ENCODE data around the gene JARID2. TPM values are rescaled to one million over a fixed set of nuclear protein-coding genes. Genes with fewer than 3 reads are reported as not detected.

Gene JARID2
- total RNA-seq, 2 experiments from 2014 or later: 27.5 to 27.6 TPM

- Mint-ChIP-seq H3K36me3 (ENCODE audit: low read depth) (peaks cover 7% of the 10 kb centered on the region), H3K27me3 (no peaks in the 10 kb centered on the region), H3K27ac (peak overlapping the region; percentile 50), H3K4me3 (peak overlapping the region; percentile 30), H3K4me1 (peaks cover 92% of the 10 kb centered on the region), H3K9me3 (no peaks in the 10 kb centered on the region)
- CTCF ChIA-PET: interaction anchor here (0.6 to 2.8 kb wide), 6 partner anchors 9 to 38 kb away, joined by 3 to 10 read pairs (median 4); no protein-coding TSS in a partner anchor
- no peak for DNase-seq
- POLR2A ChIA-PET: interaction anchor here (0.7 kb wide), 1 partner anchor 20 kb away, joined by 3 read pairs; no protein-coding TSS in a partner anchor
Observed at GRCh38 chr6:15402406-15403045, 156.7 kb downstream of the JARID2 start.

GRCh38 chr6:15403094-15403755 lies 157.4 kb downstream of the JARID2 start:
- DNase-seq: no peak
- H3K27me3 Mint-ChIP-seq: no peaks in the 10 kb centered on the region
- H3K36me3 Mint-ChIP-seq (ENCODE audit: low read depth): peaks cover 11% of the 10 kb centered on the region
- peak overlapping the region; percentile 51 for H3K27ac Mint-ChIP-seq
- ChIA-PET POLR2A (interaction anchor here (0.7 kb wide), 2 partner anchors 19 to 73 kb away, joined by 3 read pairs; no protein-coding TSS in a partner anchor), CTCF (interaction anchor here (1.1 to 2.8 kb wide), 5 partner anchors 8 to 148 kb away, joined by 3 to 10 read pairs (median 3); no protein-coding TSS in a partner anchor)
- H3K9me3 Mint-ChIP-seq: no peaks in the 10 kb centered on the region
- H3K4me1 Mint-ChIP-seq: peaks cover 94% of the 10 kb centered on the region
- peak overlapping the region; percentile 9 for H3K4me3 Mint-ChIP-seq

GRCh38 chr6:15404685-15404980 lies 158.8 kb downstream of the JARID2 start:
- Mint-ChIP-seq H3K9me3 (no peaks in the 10 kb centered on the region), H3K27me3 (no peaks in the 10 kb centered on the region), H3K27ac (peak overlapping the region; percentile 51), H3K4me3 (no peak overlapping the region), H3K36me3 (ENCODE audit: low read depth) (peaks cover 15% of the 10 kb centered on the region), H3K4me1 (peaks cover 92% of the 10 kb centered on the region)
- DNase-seq: no peak
- CTCF ChIA-PET: interaction anchor here (0.6 to 1.7 kb wide), 5 partner anchors 8 to 1327 kb away, joined by 3 to 5 read pairs (median 3); no protein-coding TSS in a partner anchor
- POLR2A ChIA-PET: interaction anchor here (0.5 to 0.6 kb wide), 2 partner anchors 100 to 678 kb away, joined by 3 to 4 read pairs; no protein-coding TSS in a partner anchor

- DNase-seq: no peak
- CTCF ChIA-PET: interaction anchor here (0.8 to 1.7 kb wide), 3 partner anchors 9 to 150 kb away, joined by 3 to 5 read pairs (median 3); no protein-coding TSS in a partner anchor
- H3K27me3 Mint-ChIP-seq: no peaks in the 10 kb centered on the region
- POLR2A ChIA-PET: interaction anchor here (0.6 kb wide), 1 partner anchor 679 kb away, joined by 4 read pairs; no protein-coding TSS in a partner anchor
- H3K4me3 Mint-ChIP-seq: no peak overlapping the region
- no peaks in the 10 kb centered on the region for H3K9me3 Mint-ChIP-seq
- H3K27ac Mint-ChIP-seq: peak overlapping the region; percentile 51
- peaks cover 92% of the 10 kb centered on the region for H3K4me1 Mint-ChIP-seq
- H3K36me3 Mint-ChIP-seq (ENCODE audit: low read depth): peaks cover 16% of the 10 kb centered on the region
Observed at GRCh38 chr6:15405129-15406068, 159.5 kb downstream of the JARID2 start.

- ChIA-PET CTCF (no interaction called here), POLR2A (no interaction called here)
- peaks cover 26% of the 10 kb centered on the region for H3K36me3 Mint-ChIP-seq (ENCODE audit: low read depth)
- H3K27ac Mint-ChIP-seq: no peak overlapping the region
- H3K27me3 Mint-ChIP-seq: no peaks in the 10 kb centered on the region
- peaks cover 93% of the 10 kb centered on the region for H3K4me1 Mint-ChIP-seq
- no peak for DNase-seq
- H3K4me3 Mint-ChIP-seq: no peak overlapping the region
- H3K9me3 Mint-ChIP-seq: no peaks in the 10 kb centered on the region
Observed at GRCh38 chr6:15406452-15406851, 160.6 kb downstream of the JARID2 start.

GRCh38 chr6:15408008-15408407 lies 162.1 kb downstream of the JARID2 start:
- H3K4me3 Mint-ChIP-seq: no peak overlapping the region
- H3K4me1 Mint-ChIP-seq: peaks cover 91% of the 10 kb centered on the region
- H3K9me3 Mint-ChIP-seq: no peaks in the 10 kb centered on the region
- ChIA-PET CTCF (no interaction called here), POLR2A (no interaction called here)
- H3K27me3 Mint-ChIP-seq: no peaks in the 10 kb centered on the region
- peak overlapping the region; percentile 69 for H3K27ac Mint-ChIP-seq
- H3K36me3 Mint-ChIP-seq (ENCODE audit: low read depth): peaks cover 38% of the 10 kb centered on the region
- no peak for DNase-seq

- Mint-ChIP-seq H3K4me1 (peaks cover 91% of the 10 kb centered on the region), H3K27ac (no peak overlapping the region), H3K4me3 (no peak overlapping the region), H3K9me3 (no peaks in the 10 kb centered on the region), H3K27me3 (no peaks in the 10 kb centered on the region), H3K36me3 (ENCODE audit: low read depth) (peaks cover 45% of the 10 kb centered on the region)
- CTCF ChIA-PET: interaction anchor here (0.6 kb wide), 1 partner anchor 20 kb away, joined by 3 read pairs; no protein-coding TSS in a partner anchor
- POLR2A ChIA-PET: no interaction called here
- DNase-seq: no peak
Observed at GRCh38 chr6:15408758-15409157, 162.9 kb downstream of the JARID2 start.

GRCh38 chr6:15409301-15410125 lies 163.6 kb downstream of the JARID2 start:
- peaks cover 53% of the 10 kb centered on the region for H3K36me3 Mint-ChIP-seq (ENCODE audit: low read depth)
- no peak for DNase-seq
- POLR2A ChIA-PET: no interaction called here
- H3K9me3 Mint-ChIP-seq: no peaks in the 10 kb centered on the region
- H3K27me3 Mint-ChIP-seq: no peaks in the 10 kb centered on the region
- peak overlapping the region; percentile 88 for H3K27ac Mint-ChIP-seq
- H3K4me1 Mint-ChIP-seq: peaks cover 91% of the 10 kb centered on the region
- CTCF ChIA-PET: interaction anchor here (0.6 to 1.2 kb wide), 2 partner anchors 16 to 19 kb away, joined by 3 read pairs; no protein-coding TSS in a partner anchor
- H3K4me3 Mint-ChIP-seq: no peak overlapping the region

- CTCF ChIA-PET: interaction anchor here (1.2 to 2.1 kb wide), 2 partner anchors 8 to 17 kb away, joined by 3 to 10 read pairs; no protein-coding TSS in a partner anchor
- Mint-ChIP-seq H3K9me3 (no peaks in the 10 kb centered on the region), H3K4me1 (peaks cover 86% of the 10 kb centered on the region), H3K4me3 (peak overlapping the region; percentile 31), H3K27ac (peak overlapping the region; percentile 88), H3K27me3 (no peaks in the 10 kb centered on the region), H3K36me3 (ENCODE audit: low read depth) (peaks cover 58% of the 10 kb centered on the region)
- no peak for DNase-seq
- POLR2A ChIA-PET: no interaction called here
Observed at GRCh38 chr6:15410126-15410391, 164.2 kb downstream of the JARID2 start.

GRCh38 chr6:15410752-15411151 lies 164.9 kb downstream of the JARID2 start:
- peak overlapping the region; percentile 88 for H3K27ac Mint-ChIP-seq
- ChIA-PET CTCF (interaction anchor here (1.1 to 2.1 kb wide), 6 partner anchors 8 to 161 kb away, joined by 3 to 10 read pairs (median 3); no protein-coding TSS in a partner anchor), POLR2A (no interaction called here)
- H3K4me1 Mint-ChIP-seq: peaks cover 79% of the 10 kb centered on the region
- H3K27me3 Mint-ChIP-seq: no peaks in the 10 kb centered on the region
- H3K4me3 Mint-ChIP-seq: peak overlapping the region; percentile 61
- no peaks in the 10 kb centered on the region for H3K9me3 Mint-ChIP-seq
- peaks cover 58% of the 10 kb centered on the region for H3K36me3 Mint-ChIP-seq (ENCODE audit: low read depth)
- DNase-seq: no peak

- DNase-seq: no peak
- H3K4me3 Mint-ChIP-seq: peak overlapping the region; percentile 61
- H3K36me3 Mint-ChIP-seq (ENCODE audit: low read depth): peaks cover 63% of the 10 kb centered on the region
Observed at GRCh38 chr6:15411766-15412165, 165.9 kb downstream of the JARID2 start.

More at GRCh38 chr6:15411766-15412165, 165.9 kb downstream of the JARID2 start:
- Mint-ChIP-seq H3K4me1 (peaks cover 74% of the 10 kb centered on the region), H3K27ac (peak overlapping the region; percentile 88), H3K27me3 (no peaks in the 10 kb centered on the region), H3K9me3 (peaks cover 2% of the 10 kb centered on the region)
- ChIA-PET POLR2A (interaction anchor here (0.7 kb wide), 1 partner anchor 10 kb away, joined by 3 read pairs; no protein-coding TSS in a partner anchor), CTCF (interaction anchor here (1.1 to 2.1 kb wide), 4 partner anchors 9 to 160 kb away, joined by 3 to 10 read pairs (median 3); no protein-coding TSS in a partner anchor)

Measured in activated CD4-positive, alpha-beta T cell treated with anti-CD3 and anti-CD28 coated beads, Interleukin-2, amount 10 ng/mL, durations not matched to agents 7 days and 5 days (primary cell).